Stimulated activated CD4-positive, alpha-beta T cell treated with anti-CD3 and anti-CD28 coated beads, Interleukin-15, amount 100 ng/mL, for 48 hours (primary cell): Measurements from ENCODE around the gene ALDH9A1.
"Not testable (repeated sequence)": the region's sequence is repeated elsewhere in the genome, so short reads cannot be mapped to it uniquely, and the experiment has no call there.

ENCODE experiments used
- DNase-seq, 2 donors: peaks; one replicate each; pipeline ENCODE4 v3.0.0-alpha.2; 2020; ENCODE audit warnings: low read depth in 2 of 2

ALDH9A1 gene

DNA sequence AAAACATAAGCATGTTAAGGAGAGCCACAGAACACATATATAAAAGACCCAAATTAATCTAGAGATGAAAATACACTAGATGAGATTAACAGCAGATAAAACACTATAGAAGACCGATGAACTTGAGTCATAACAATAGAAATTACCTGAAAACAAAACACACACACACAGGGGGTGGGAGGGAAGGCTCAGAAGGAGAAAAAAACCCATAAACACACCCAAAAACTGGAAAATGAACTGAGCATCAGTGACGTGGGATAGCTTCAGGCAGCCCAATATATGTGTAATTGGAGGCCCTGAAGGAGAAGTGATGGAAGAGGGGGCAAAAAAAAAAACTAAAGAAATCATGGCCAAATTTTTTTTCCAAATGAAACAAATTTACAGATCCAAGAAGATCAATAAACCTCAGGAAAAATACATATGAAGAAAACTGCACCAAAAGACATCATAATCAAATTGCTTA lies 11.4 kb downstream of the ALDH9A1 start:
- no peak for DNase-seq

DNA sequence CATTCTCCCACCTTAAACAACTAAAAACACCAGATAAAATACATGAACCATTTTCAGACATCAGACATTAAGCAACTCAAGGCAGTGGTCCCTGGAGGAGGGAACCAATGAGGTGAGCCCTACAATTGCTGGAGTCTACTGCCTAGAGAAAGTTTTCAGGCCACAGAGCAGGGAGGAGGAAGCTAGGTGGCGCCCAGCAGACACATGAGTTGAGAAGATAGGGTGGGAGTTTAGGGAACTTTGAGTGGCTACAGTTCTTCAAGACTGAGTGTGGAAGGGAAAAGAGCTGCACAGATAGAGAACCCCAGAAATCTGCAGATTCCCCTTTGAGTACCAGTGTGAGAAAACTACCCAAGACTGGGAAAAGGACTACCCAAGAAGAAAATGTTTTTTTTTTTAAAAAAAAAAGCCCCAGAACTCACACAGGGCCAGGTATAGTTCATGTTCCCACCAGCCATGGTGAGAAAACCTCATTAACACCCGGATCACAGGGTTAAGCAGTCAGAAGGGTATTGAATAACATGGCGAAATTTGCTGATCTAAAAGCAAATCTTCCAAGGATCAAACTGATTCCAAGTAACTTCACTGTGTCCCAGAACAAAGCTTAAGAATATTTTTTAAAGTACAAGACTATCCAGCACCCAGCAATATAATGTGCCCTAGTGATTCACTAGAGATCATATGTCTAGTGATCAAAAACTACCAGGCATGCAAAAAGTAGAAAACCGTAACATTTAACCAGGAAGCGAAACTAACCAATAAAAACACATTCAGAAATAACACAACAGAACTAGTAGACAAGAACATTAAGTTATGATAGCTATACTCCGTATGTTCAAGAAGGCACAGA lies 12.0 kb downstream of the ALDH9A1 start:
- no peak for DNase-seq

DNA sequence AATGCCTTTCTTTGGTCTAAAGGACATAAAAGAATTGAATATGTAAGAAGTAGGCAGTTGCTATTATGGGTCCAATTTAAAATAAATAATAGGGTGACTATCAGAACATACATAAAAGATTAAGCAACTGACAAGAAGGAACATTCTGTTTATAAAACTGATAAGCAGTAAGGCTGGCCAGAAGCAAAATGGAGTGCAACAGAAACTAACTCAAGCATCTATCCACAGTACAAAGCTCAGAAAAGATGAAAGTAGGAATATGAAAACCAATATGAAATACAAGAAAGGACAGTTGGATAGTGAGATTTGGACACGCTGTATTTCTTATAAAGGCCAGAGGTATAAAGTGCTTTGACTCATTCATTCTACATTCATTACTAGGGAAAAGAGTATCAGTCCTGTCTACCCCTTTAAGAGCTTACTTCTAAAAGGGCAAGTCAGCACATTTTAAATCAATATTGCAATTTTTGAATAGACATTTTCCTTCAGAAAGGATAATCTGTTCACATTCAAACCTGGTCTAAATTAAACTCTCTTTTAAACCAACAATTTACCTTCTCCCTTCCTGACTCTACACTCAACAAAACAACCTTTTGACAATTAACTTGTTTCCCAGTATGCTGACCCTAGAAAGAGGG lies 14.4 kb downstream of the ALDH9A1 start:
- no peak for DNase-seq

DNA sequence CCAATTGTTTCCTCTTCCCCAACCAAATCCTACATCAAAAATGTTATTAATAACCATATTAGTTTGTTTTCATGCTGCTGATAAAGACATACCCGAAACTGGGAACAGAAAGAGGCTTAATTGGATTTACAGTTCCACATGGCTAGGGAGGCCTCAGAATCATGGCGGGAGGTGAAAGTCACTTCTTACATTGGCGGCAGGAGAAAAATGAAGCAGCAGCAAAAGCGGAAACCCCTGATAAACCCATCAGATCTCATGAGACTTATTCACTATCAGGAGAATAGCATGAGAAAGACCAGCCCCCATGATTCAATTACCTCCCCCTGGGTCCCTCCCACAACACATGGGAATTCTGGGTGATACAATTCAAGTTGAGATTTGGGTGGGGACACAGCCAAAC lies 17.6 kb downstream of the ALDH9A1 start:
- not testable (repeated sequence) for DNase-seq

DNA sequence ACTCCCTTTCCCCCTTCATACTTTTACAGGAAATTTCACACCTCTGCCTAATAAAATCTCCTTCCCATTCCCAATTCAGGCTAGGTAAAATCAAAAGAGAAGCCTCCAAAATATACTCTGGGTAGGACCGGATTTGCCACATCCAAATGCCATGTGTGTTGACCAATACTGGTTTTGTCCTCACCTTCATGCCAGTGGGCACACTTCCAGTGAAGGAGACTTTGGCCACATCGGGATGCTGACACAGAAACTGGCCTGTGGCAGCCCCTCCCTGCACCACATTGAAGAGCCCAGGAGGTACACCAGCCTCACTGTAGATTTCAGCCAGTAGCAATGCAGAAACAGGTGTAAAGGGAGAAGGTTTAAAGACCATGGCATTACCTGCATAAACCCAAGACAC lies 18.1 kb downstream of the ALDH9A1 start:
- DNase-seq, result no peak

DNA sequence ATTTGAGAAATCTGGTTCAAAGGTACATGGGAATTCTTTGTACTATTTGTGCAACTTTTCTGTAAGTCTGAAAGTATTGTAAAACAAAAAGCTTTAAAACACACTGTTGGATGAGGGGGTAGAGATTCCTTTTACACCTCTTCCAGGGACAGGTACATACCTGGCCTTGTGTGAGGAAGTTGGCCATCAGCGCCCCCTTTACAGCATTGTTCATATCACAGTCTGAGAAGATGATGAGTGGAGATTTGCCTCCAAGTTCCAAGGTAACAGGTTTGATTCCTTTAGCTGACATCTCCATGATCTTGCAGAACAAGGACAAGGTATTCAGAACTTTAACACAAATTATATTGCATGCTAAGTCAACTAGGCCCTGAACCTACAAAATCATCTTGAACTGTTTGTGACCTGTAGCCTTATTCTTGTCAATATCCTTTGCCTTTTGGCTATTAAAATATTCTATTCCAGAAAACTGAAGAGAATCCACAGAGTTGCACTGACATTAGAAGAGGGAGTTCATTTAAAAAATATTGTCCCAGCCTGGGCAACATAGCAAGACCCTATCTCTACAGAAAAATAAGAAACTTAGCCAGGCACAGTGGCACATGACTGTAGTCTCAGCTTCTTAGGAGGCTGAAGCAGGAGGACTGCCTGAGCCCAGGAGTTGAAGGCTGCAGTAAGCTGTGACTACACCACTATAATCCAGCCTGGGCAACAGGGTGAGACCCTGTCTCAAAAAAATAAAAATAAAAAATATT lies 18.9 kb downstream of the ALDH9A1 start:
- no peak for DNase-seq

DNA sequence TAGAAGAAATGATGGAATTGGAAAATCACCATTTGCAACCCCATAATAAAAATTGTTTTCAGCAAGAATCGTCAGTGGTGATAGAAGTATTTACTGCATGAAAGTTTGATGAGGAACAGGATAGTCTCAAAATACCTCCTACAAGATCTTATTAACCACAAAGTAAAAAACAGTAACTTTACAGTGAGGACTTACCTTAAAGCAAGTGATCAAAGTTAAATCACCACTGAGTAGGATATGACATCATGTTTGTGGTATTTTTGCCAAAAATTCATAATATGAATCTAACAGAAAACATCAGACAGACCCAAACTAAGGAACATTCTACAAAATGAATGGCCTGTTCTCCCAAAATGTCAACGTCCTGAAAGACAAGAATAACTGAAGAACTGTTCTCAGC lies 19.9 kb downstream of the ALDH9A1 start:
- no peak for DNase-seq

DNA sequence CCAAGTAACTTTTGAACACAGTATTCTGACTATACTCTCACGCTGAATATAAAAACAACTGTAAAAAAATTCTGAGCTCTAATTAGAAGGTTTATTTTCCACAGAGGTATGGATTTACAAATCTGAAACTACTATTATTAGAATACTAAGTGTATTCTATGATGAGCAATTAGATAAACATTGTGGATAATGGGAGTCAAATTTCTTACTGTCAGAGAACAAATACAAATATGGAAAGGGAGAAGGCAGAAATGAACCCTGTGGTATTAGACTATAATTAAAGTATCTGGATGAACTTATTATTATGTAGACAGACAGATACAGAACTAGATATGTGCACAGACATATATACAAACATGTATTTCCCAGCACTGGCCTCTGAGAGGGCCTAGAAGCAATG lies 22.6 kb downstream of the ALDH9A1 start:
- no peak for DNase-seq

DNA sequence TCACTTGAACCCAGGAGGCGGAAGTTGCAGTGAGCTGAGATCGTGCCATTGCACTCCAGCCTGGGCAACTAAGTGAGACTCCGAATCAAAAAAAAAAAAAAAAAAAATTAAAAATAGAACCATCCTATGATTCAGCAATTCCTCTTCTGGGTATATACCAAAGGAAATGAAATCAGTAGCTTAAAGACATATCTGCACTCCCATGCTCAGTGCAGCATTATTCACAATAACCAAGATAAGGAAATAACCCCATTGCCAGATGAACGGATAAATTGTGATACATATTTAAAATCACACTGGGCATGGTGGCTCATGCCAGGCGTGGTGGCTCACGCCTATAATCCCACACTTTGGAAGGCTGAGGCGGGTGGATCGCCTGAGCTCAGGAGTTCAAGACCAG lies 23.8 kb downstream of the ALDH9A1 start:
- DNase-seq, result no peak

DNA sequence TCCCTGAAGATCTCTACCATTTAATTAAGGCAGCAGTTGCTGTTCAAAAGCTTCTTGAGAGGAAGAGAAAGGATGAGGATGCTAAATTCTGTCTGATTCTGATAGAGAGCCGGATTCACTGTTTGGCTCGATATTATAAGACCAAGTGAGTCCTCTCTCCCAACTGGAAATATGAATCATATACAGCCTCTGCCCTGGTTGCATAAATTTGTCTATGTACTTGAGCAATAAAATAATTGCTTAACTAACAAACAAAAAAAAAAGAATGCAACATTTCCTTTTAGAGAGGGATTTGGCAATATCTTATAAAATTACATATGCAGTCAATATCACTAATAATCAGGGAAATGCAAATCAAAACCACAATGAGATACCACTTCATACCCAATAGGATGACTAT lies 26.8 kb downstream of the ALDH9A1 start:
- no peak for DNase-seq

DNA sequence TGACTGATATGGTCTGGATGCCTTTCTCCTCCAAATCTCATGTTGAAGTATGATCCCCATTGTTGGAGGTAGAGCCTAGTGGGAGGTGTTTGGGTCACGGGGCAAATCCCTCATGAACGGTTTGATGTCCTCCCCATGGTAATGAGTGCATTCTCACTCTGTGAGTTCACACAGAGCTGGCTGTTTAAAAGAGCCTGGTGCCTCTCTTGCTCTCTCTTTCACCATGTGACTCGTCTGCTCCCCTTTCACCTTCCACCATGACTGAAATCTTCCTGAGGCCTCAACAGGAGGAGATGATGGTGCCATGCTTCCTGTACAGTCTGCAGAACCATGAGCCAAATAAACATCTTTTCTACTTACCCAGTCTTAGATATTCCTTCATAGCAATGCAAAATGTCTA lies 30.2 kb downstream of the ALDH9A1 start:
- DNase-seq, result no peak

DNA sequence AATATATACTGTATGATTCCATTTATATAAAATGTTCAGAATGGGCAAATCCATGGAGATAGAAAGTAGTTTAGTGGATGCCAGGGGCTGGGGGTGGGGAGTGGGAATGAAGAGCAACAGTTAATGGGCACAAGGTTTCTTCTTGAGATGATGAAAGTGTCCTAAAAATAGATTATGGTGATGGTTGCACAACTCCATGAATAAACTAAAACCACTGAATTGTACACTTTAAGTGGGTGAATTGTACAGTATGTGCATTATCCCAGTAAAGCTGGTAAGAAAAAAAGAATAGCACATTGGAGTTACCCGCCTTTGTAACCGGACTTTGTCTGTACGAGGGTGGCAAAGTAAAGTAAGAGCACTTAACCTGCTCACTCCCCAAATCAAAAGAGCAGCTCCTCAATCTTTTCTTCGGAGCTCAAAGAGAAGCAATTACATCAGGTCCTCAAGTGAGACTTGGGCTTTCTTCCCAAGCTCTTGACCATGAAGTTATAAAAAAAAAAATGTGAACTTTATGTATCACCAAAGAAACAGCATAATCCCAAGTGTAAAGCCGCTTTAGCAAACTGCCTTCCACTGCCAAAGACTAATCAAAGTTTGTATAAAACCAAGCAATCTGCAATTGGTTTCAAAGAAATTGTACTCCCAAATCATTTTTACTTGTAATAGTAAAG lies 32.1 kb downstream of the ALDH9A1 start:
- DNase-seq, result no peak

DNA sequence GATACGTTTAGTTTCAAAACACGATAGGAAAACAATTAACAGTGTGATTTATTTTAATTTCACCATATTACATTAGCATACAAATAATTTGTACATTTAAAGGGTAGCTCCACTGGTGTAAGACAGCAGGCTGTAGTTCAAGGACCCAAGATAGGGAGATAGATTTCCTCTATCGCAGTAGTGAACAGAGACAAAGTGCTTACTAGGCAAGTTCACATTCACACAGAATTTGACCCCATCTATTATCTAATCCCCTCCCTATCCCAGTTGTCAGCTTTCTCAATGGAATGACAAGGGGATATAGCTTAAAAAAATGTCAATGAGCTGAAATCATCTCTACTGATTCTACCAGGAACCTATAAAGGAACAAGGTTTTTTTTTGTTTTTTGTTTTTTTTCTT lies 36.2 kb downstream of the ALDH9A1 start:
- DNase-seq, result no peak

DNA sequence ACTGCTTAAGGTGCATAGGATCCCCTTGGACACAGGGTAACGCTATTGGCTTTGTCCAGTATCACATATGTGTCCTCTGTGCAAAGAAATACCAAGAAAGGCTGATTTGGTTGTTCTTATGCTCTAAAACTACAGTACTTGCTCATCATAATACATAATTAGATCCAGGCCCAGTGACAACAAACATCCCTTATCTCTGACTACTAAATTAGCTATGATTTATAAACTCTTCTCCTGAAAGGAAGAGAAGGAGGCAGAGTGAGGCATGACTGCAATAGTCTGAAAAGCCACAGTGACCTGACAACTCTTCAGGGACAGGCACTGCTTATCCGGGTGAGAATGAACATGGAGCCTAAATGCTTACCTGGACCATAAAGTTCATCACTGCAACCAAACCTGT lies 36.7 kb downstream of the ALDH9A1 start:
- DNase-seq, result no peak

DNA sequence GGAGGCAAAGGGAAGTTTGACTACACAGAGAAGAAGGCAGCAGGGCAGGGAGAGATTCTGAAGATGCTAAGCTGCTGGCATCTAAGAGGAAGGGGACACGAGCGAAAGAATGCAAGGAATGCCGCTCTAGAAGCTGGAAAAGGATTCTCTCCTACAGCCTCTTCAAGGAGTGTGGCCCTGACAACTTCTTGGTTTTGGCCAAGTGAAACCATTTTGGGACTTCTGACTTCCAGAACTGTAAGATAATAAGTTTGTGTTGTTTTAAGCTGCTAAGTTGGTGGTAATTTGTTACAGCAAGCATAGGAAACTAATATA lies 38.8 kb downstream of the ALDH9A1 start:
- no peak for DNase-seq

DNA sequence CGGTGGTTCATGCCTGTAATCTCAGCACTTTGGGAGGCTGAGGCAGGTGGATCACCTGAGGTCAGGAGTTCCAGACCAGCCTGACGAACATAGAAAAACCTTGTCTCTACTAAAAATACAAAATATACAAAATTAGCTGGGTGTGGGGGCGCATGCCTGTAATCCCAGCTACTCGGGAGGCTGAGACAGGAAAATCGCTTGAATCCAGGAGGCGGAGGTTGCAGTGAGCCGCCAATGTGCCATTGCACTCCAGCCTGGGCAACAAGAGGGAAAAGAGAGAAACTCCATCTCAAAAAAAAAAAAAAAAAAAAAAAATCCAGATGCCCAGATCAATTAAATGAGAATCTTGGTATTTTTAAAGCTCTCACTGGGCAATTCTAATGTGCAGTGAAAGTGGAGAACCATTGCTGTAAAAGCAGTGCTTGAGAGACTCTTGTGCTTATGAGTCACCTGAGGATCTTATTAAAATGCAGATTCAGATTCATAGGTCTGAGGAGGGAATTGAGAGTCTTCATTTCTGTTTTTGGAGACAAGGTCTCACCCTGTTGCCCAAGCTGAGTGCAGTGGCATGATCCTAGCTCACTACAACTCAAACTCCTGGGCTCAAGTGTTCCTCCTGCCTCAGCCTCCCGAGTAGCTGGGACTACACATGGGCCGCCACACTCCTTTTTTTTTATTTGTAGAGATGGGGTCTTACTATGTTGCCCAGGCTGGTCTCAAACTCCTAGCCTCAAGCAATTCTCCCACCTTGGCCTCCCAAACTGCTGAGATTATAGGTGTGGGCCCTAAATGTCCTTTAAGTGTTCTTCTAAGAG lies 39.4 kb downstream of the ALDH9A1 start:
- not testable (repeated sequence) for DNase-seq

DNA sequence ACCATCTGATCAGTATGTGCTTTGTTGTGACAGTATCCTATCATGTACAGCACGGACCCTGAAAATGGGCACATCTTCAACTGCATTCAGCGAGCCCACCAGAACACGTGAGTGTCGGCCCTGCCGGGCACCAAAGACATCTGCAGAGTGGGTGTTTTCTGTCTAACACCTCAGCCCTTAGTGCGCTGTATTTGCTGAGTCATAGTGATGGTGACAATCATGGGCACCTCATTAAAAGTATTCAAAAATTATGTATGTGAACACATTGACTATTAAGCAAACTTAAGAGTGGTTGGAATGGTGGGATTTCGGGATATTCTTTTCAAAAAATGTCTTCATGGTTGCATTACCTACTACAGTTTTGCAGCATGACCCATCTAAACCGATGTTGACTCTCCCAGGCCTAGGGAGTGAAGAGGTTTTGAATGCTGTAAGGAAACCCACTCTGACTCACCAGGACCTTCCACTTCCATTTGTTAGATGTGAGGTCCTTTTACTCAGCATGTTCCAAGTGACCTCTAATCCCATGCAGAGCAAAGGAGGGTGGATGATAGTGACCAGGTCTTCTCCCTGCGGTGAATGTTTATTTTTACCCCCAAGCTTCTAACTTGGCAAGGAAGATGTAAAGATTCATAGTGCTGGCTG lies 47.3 kb downstream of the ALDH9A1 start:
- DNase-seq, result no peak

DNA sequence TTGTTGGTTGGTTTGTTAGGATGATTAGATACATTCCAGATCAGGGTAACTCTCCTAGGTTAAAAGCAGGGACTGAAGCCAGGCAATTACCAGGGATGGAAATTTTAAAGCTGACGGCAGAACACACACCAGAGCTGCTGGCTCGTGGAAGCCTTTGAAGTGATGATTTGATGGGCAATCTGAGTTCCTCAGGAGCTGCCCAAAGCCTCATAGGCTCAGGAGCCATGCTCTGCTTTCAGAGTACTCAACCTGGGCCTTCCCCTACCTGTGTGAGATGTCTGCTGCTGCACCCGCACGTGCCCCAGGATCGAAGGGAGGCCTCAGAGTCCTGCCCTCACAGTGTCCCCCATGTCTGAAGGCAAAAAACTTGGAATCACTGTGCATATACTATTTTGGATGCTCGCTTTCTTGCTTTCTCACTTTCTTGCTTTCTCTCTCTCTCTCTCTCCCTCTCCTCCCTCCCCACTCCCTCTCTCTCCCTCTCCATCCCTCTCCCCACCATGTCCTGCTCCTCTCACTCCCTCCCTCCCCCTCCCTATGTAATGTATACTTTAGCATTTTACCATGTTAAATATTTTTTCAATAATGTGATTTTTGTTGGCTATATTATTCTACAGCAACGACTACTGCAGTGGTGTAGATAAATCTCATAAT lies 49.3 kb downstream of the ALDH9A1 start:
- DNase-seq, result no peak

DNA sequence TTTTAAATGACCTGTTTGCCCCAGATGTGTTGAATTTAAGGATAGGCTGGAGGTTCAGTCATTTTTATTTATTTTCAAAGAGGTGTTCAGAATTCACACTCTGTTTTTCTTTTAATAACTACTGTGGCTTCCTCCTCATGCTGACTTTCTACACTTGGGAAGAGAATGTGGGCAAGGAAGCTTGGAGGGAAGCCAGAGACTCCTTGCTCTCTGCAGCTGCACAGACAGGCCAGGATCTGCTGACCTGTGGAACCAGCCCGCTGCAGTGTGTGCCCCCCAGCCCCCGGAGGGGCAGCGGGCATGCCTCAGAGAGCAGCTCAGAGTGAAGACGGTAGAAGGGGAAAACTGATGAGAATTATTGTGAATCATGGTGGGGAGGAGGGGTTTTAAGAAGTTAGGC lies 50.4 kb downstream of the ALDH9A1 start:
- no peak for DNase-seq

DNA sequence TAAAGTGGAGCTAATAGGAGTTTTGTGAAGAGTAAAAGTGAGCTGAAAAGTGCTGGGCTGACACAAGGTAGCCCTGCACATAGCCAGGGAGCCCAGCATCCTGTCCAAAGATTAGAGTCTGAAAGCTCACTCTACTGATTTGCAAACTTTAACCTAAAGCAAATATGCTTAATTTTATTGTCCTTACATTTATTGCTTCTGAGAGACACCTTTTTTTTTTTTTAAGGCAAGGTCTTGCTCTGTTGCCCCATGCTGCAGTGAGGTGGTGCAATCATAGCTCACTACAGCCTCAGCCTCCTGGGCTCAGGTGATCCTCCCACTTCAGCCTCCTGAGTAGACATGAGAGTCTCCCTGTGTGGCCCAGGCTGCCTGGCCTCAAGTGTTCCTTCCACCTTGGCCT lies 50.8 kb downstream of the ALDH9A1 start:
- no peak for DNase-seq
